Hepatocyte (in vitro differentiated cells): Measurements from ENCODE around the gene CIAO2B.

Source experiments
- EZH2 ChIP-seq: fragments of 200-600 bp; sonication (generic); IDR thresholded peaks from 2 replicates; pipeline ENCODE4 v1.6.1; 2016; ENCODE audit warnings: antibody characterized with exemption, mild to moderate bottlenecking, borderline replicate concordance
- EZH2phosphoT487 ChIP-seq: fragments of 200-600 bp; sonication (generic); IDR thresholded peaks from one replicate; pipeline ENCODE4 v1.6.1; 2018; ENCODE audit warnings: antibody characterized with exemption, mild to moderate bottlenecking, low read depth, moderate library complexity; ENCODE audit not compliant: unreplicated experiment, severe bottlenecking
- TF ChIP-seq, protein P1 (sequence below): fragments of 200-600 bp; sonication (generic); IDR thresholded peaks from 2 replicates; pipeline ENCODE4 v1.5.1; 2016; ENCODE audit warnings: antibody characterized with exemption, mild to moderate bottlenecking; ENCODE audit not compliant: poor library complexity

DNA sequence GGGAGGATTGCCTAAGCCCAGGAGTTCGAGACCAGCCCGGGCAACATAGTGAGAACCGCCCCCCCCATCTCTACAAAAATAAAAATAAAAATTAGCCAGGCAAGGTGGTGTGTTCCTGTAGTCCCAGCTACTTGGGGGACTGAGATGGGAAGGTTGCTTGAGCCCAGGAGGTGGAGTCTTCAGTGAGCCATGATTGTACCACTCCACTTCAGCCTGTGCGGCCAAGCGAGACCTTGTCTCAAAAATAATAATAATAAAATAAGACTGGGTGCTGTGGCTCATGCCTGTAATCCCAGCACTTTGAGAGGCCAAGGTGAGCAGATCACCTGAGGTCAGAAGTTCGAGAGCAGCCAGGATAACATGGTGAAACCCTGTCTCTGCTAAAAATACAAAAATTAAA is 42.4 kb downstream of the CIAO2B start:
- TF ChIP-seq, protein P1, sequence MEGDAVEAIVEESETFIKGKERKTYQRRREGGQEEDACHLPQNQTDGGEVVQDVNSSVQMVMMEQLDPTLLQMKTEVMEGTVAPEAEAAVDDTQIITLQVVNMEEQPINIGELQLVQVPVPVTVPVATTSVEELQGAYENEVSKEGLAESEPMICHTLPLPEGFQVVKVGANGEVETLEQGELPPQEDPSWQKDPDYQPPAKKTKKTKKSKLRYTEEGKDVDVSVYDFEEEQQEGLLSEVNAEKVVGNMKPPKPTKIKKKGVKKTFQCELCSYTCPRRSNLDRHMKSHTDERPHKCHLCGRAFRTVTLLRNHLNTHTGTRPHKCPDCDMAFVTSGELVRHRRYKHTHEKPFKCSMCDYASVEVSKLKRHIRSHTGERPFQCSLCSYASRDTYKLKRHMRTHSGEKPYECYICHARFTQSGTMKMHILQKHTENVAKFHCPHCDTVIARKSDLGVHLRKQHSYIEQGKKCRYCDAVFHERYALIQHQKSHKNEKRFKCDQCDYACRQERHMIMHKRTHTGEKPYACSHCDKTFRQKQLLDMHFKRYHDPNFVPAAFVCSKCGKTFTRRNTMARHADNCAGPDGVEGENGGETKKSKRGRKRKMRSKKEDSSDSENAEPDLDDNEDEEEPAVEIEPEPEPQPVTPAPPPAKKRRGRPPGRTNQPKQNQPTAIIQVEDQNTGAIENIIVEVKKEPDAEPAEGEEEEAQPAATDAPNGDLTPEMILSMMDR = no peak
- TF ChIP-seq EZH2 (no peak), EZH2phosphoT487 (no peak)
